HepG2 (cell line): ENCODE data around the gene SCAMP3. TPM values are rescaled to one million over a fixed set of nuclear protein-coding genes. Genes with fewer than 3 reads are reported as not detected.

Experiments used
- ATAC-seq: fragments of 200-7000 bp; cut with Tn5 transposase; 3 replicates; pipeline ENCODE4 v1.9.1; 2020; ENCODE audit warnings: mild to moderate bottlenecking, moderate library complexity
- BruUV-seq: library from RNA; stranded (reverse); fragments of 400-500 nt; replicated peaks from 2 replicates; lab custom pipeline; 2021; lab: Mats Ljungman, UMichigan
- CTCF ChIA-PET: fragments of 300-600 bp; formaldehyde crosslinking; extraction: SDS; loops from one replicate; lab custom pipeline; 2021; ENCODE audit warnings: low total read pairs, inconsistent platforms, low intra/inter-chr PET ratio; lab: Yijun Ruan, JAX
- POLR2A ChIA-PET: fragments of 350-600 bp; sonication (Branson Sonifier 250); formaldehyde crosslinking; loops from one replicate; lab custom pipeline; 2020; ENCODE audit warnings: antibody characterized with exemption, inconsistent platforms; lab: Yijun Ruan, JAX
- DNase-seq: peaks from one replicate; pipeline ENCODE4 v3.0.0-alpha.2; 2015; ENCODE audit warnings: low spot score
- FAIRE-seq: peaks from 3 replicates; lab custom pipeline; 2011; peaks lifted over from hg19 to GRCh38; lab: Jason Lieb, UNC
- H2AFZ ChIP-seq: one replicate; pipeline ENCODE4 v1.6.1; 2011; ENCODE audit warnings: low read length, inconsistent platforms
- H3K27ac ChIP-seq: fragments of 300-600 bp; 3 replicates; pipeline ENCODE4 v1.8.0; 2011; ENCODE audit warnings: mixed run types, mild to moderate bottlenecking, mixed read lengths, low read length, inconsistent platforms; ENCODE audit not compliant: insufficient read depth; ENCODE audit errors: extremely low read length
- H3K27me3 ChIP-seq, 2 experiments: fragments of 200-600 bp in 1 of 2; 2 replicates in 1 of 2; 3 replicates in 1 of 2; pipeline versions ENCODE4 v1.6.0 to v1.8.0; 2011; ENCODE audit warnings: low read length in 2 of 2, mild to moderate bottlenecking in 2 of 2, moderate library complexity in 2 of 2, inconsistent platforms in 1 of 2; ENCODE audit not compliant: insufficient read depth in 2 of 2, control insufficient read depth in 1 of 2
- H3K36me3 ChIP-seq, 2 experiments: fragments of 200-600 bp in 1 of 2; replicated peaks in 1 of 2; 2 replicates in 1 of 2; 3 replicates in 1 of 2; pipeline versions ENCODE4 v1.5.1 to v1.8.0; 2011; ENCODE audit warnings: low read length in 2 of 2, inconsistent platforms in 1 of 2; ENCODE audit not compliant: insufficient read depth in 2 of 2, control insufficient read depth in 1 of 2
- H3K4me1 ChIP-seq: 2 replicates; pipeline ENCODE4 v1.5.1; 2012; ENCODE audit warnings: low read length, inconsistent platforms; ENCODE audit not compliant: insufficient read depth
- H3K4me2 ChIP-seq: 2 replicates; pipeline ENCODE4 v1.6.0; 2011; ENCODE audit warnings: low read depth, low read length, inconsistent platforms
- H3K4me3 ChIP-seq, 3 experiments: fragments of 200-600 bp in 1 of 3; sonication (generic), shearing (Covaris generic) in 1 of 3; replicated peaks in 1 of 3; 2 replicates each; pipeline ENCODE4 v1.5.1; 2011 to 2016; ENCODE audit warnings: low read length in 3 of 3, inconsistent platforms in 2 of 3, low read depth in 2 of 3, mild to moderate bottlenecking in 2 of 3, control low read depth in 1 of 3, mixed read lengths in 1 of 3; ENCODE audit not compliant: insufficient read depth in 1 of 3
- H3K79me2 ChIP-seq: one replicate; pipeline ENCODE4 v1.6.1; 2011; ENCODE audit warnings: low read length, inconsistent platforms; ENCODE audit not compliant: insufficient read depth
- H3K9ac ChIP-seq: 2 replicates; pipeline ENCODE4 v1.6.0; 2011; ENCODE audit warnings: mild to moderate bottlenecking, low read depth, low read length, inconsistent platforms; ENCODE audit not compliant: insufficient read depth
- H3K9me3 ChIP-seq: 2 replicates; pipeline ENCODE4 v1.5.1; 2012; ENCODE audit warnings: mild to moderate bottlenecking, low read length
- H4K20me1 ChIP-seq: 2 replicates; pipeline ENCODE4 v1.6.0; 2011; ENCODE audit warnings: inconsistent platforms, mild to moderate bottlenecking, low read length, moderate library complexity; ENCODE audit not compliant: insufficient read depth
- DDIT3 ChIP-seq: sonication (generic); formaldehyde crosslinking; IDR thresholded peaks from 2 replicates; pipeline ENCODE4 v1.4.0; 2020; ENCODE audit warnings: mild to moderate bottlenecking, missing genetic modification reagents
- DR1 ChIP-seq: sonication (generic); formaldehyde crosslinking; IDR thresholded peaks from 2 replicates; pipeline ENCODE4 v1.8.0; 2021; ENCODE audit warnings: mild to moderate bottlenecking, missing genetic modification reagents, inconsistent platforms
- GATA4 ChIP-seq: sonication (generic); IDR thresholded peaks from 2 replicates; pipeline ENCODE4 v1.6.1; 2016; ENCODE audit warnings: antibody characterized with exemption, low read depth, borderline replicate concordance
- IRF2 ChIP-seq: IDR thresholded peaks from 2 replicates; pipeline ENCODE4 v1.6.1; 2018; ENCODE audit warnings: missing genetic modification reagents, missing compliant biosample characterization
- RERE ChIP-seq: IDR thresholded peaks from 2 replicates; pipeline ENCODE4 v1.6.1; 2016; ENCODE audit warnings: low read depth, missing genetic modification reagents, missing compliant biosample characterization
- STAG1 ChIP-seq: sonication (generic); formaldehyde crosslinking; IDR thresholded peaks from 2 replicates; pipeline ENCODE4 v1.4.0; 2020; ENCODE audit warnings: missing genetic modification reagents
- ZBTB33 ChIP-seq: sonication (generic); formaldehyde crosslinking; IDR thresholded peaks from 2 replicates; pipeline ENCODE4 v1.4.0; 2020; ENCODE audit warnings: missing genetic modification reagents
- WGBS: methylation state at CpG from one replicate; pipeline ENCODE4 v1.1.6; 2017; ENCODE audit warnings: low lambda C conversion rate; 5-methylcytosine and 5-hydroxymethylcytosine counted together
- in situ Hi-C: cut with HindIII; loops from 2 replicates; pipeline ENCODE4 v1.10.0; 2017; ENCODE audit warnings: low pct_unique_long_range_greater_than_20kb; ENCODE audit not compliant: extremely low pct_ligation_motif_present
- intact Hi-C: fragments of 100-400 bp; cut with micrococcal nuclease; formaldehyde crosslinking; loops from one replicate; pipeline ENCODE4 v1.10.0; 2022; ENCODE audit not compliant: unreplicated experiment
- polyA plus RNA-seq, 8 experiments: library from polyadenylated mRNA; depleted of rRNA in 3 of 8; stranded (reverse) in 7 of 8; unstranded in 1 of 8; fragments of >200 nt; fragmentation: Illumina TruSeq in 4 of 8; extraction: Trizol in 4 of 8; gene quantifications; 2 replicates each; pipeline versions ENCODE4 v1.2.1 to v1.2.3, GENCODE V29; 2011 to 2016; ENCODE audit warnings: low read depth in 4 of 8, missing spikeins in 1 of 8, mixed read lengths in 1 of 8; ENCODE audit not compliant: insufficient read depth in 1 of 8
- total RNA-seq, 5 experiments: library from RNA; depleted of rRNA; stranded (reverse); fragments of >200 nt; fragmentation: Illumina TruSeq; extraction: Trizol; gene quantifications; 2 replicates each; pipeline ENCODE4 v1.2.3, GENCODE V29; 2016; ENCODE audit warnings: low read depth in 1 of 5

Gene SCAMP3
- total and polyA plus RNA-seq, 2 of the 13 experiments (the other 11 are each of a cell fraction or from before 2014, with no cell fraction given): 46.8 to 83.3 TPM

GRCh38 chr1:155285631-155286044, 23.5 kb upstream of the SCAMP3 start (continued):
- TF ChIP-seq STAG1: no peak
- TF ChIP-seq IRF2 (CRISPR knock-in tag): no peak
- TF ChIP-seq GATA4: no peak
- no peak for TF ChIP-seq DDIT3 (CRISPR knock-in tag)
- no peak for TF ChIP-seq DR1 (CRISPR knock-in tag)

- ATAC-seq (peak; percentile 6; the same call in 2 of the 3 replicates), FAIRE-seq (no peak), DNase-seq (no peak)
- WGBS: 88% methylated on average over 14 of the region's 14 CpGs
- Histone ChIP-seq H3K27ac (peak overlapping the region; percentile 73), H3K4me1 (peaks cover 40% of the 10 kb centered on the region), H3K4me3 (no peak overlapping the region), H3K36me3 (no peaks in the 10 kb centered on the region; a peak in 1 of 5 replicates), H3K9me3 (no peaks in the 10 kb centered on the region), H3K9ac (no peak overlapping the region), H4K20me1 (no peaks in the 10 kb centered on the region), H3K79me2 (no peaks in the 10 kb centered on the region), H3K4me2 (no peak overlapping the region), H2AFZ (no peak overlapping the region), H3K27me3 (no peaks in the 10 kb centered on the region)
- no TSS peak for BruUV-seq
- TF ChIP-seq ZBTB33 (CRISPR knock-in tag) (peak; percentile 86), RERE (CRISPR knock-in tag) (no peak)
- POLR2A ChIA-PET: interaction anchor here (1.8 to 2.3 kb wide), 4 partner anchors 12 to 23 kb away, joined by 7 to 21 read pairs (median 15); partner anchors contain the start of genes CLK2, FDPS and PKLR
- in situ Hi-C loops: no loop called here
- intact Hi-C loops: no loop called here
- CTCF ChIA-PET: no interaction called here
These were observed 22.9 kb upstream of the SCAMP3 start for GRCh38 chr1:155285063-155285462.
